GM12878 (cell line): ENCODE data around the gene SUMF1. TPM values are rescaled to one million over a fixed set of nuclear protein-coding genes. Genes with fewer than 3 reads are reported as not detected.

Experiments
- BHLHE40 ChIP-seq, 2 experiments: fragments of 450-650 bp in 1 of 2; IDR thresholded peaks; 2 replicates each; pipeline ENCODE4 v1.6.1; 2011 to 2017; ENCODE audit warnings: low read depth in 2 of 2, borderline replicate concordance in 1 of 2, improper control_type of control experiment in 1 of 2, low read length in 1 of 2, mild to moderate bottlenecking in 1 of 2
- EZH2 ChIP-seq: IDR thresholded peaks from 2 replicates; pipeline ENCODE4 v1.6.1; 2012; ENCODE audit warnings: low read depth, mild to moderate bottlenecking, control low read depth, inconsistent platforms, low read length, borderline replicate concordance; ENCODE audit not compliant: control insufficient read depth
- FOXK2 ChIP-seq: fragments of 450-650 bp; IDR thresholded peaks from 2 replicates; pipeline ENCODE4 v1.6.1; 2017; ENCODE audit warnings: mild to moderate bottlenecking, moderate library complexity
- HDAC6 ChIP-seq: fragments of 200-600 bp; sonication (generic); IDR thresholded peaks from one replicate; pipeline ENCODE4 v1.8.0; 2017; ENCODE audit warnings: antibody characterized with exemption; ENCODE audit not compliant: unreplicated experiment
- MLLT1 ChIP-seq: fragments of 450-650 bp; IDR thresholded peaks from 2 replicates; pipeline ENCODE4 v1.6.1; 2016; ENCODE audit warnings: mild to moderate bottlenecking
- MTA3 ChIP-seq: IDR thresholded peaks from 2 replicates; pipeline ENCODE4 v1.6.1; 2012; ENCODE audit warnings: low read length, inconsistent platforms, borderline replicate concordance
- MYB ChIP-seq: fragments of 150-350 bp; IDR thresholded peaks from 2 replicates; pipeline ENCODE4 v1.6.1; 2014; ENCODE audit warnings: mild to moderate bottlenecking, low read depth, low read length, borderline replicate concordance
- MYC ChIP-seq: IDR thresholded peaks from 2 replicates; pipeline ENCODE4 v1.6.1; 2011; ENCODE audit warnings: mild to moderate bottlenecking, low read length, moderate library complexity, inconsistent platforms; ENCODE audit not compliant: insufficient read depth, insufficient replicate concordance, insufficient read length, severe bottlenecking
- NR2C2 ChIP-seq: IDR thresholded peaks from 2 replicates; pipeline ENCODE4 v1.6.1; 2011; ENCODE audit warnings: borderline replicate concordance, low read depth; ENCODE audit not compliant: control insufficient read depth, insufficient read length
- NRF1 ChIP-seq: conservative IDR thresholded peaks from 2 replicates; pipeline ENCODE4 v1.6.1; 2011; ENCODE audit warnings: mild to moderate bottlenecking, low read depth, low read length, improper control_type of control experiment
- POLR2AphosphoS5 ChIP-seq: IDR thresholded peaks from 2 replicates; pipeline ENCODE4 v1.6.1; 2011; ENCODE audit warnings: mild to moderate bottlenecking, low read length, inconsistent platforms
- RUNX3 ChIP-seq: IDR thresholded peaks from 2 replicates; pipeline ENCODE4 v1.6.1; 2012; ENCODE audit warnings: low read length, inconsistent platforms
- TBL1XR1 ChIP-seq: IDR thresholded peaks from 2 replicates; pipeline ENCODE4 v1.6.1; 2012; ENCODE audit warnings: low read depth, low read length, improper control_type of control experiment
- TCF3 ChIP-seq: IDR thresholded peaks from 2 replicates; pipeline ENCODE4 v1.6.1; 2012; ENCODE audit warnings: low read depth, mild to moderate bottlenecking, low read length, borderline replicate concordance; ENCODE audit not compliant: insufficient read depth
- polyA plus RNA-seq, 11 experiments: library from polyadenylated mRNA; depleted of rRNA in 4 of 11; unstranded in 6 of 11; stranded (reverse) in 5 of 11; fragments of >200 nt; fragmentation: Nextera tagmentation in 4 of 11; fragmentation: Illumina TruSeq in 1 of 11; extraction: Ambion mirVana in 4 of 11; extraction: Trizol in 1 of 11; gene quantifications; 1 replicate in 1 of 11; 2 replicates in 10 of 11; pipeline versions ENCODE4 v1.2.1 to v1.2.3, GENCODE V29; 2011 to 2016; ENCODE audit warnings: inconsistent platforms in 2 of 11, missing spikeins in 2 of 11, low read depth in 1 of 11
- total RNA-seq, 4 experiments: library from RNA; depleted of rRNA in 3 of 4; stranded (reverse); fragments of >200 nt in 3 of 4; fragmentation: Illumina TruSeq in 1 of 4; extraction: Trizol in 1 of 4; gene quantifications; 2 replicates each; pipeline versions ENCODE4 v1.2.1 to v1.2.3, GENCODE V29; 2013 to 2021
- TF ChIP-seq, protein P1 (sequence below): fragments of 450-650 bp; IDR thresholded peaks from 2 replicates; pipeline ENCODE4 v1.6.1; 2017; ENCODE audit warnings: mild to moderate bottlenecking, moderate library complexity
- TF ChIP-seq, protein P2 (sequence below), 3 experiments: IDR thresholded peaks in 2 of 3; conservative IDR thresholded peaks in 1 of 3; 2 replicates each; pipeline ENCODE4 v1.5.1; 2011; ENCODE audit warnings: low read depth in 3 of 3, low read length in 3 of 3, mild to moderate bottlenecking in 3 of 3, control low read depth in 2 of 3, moderate library complexity in 2 of 3, inconsistent platforms in 1 of 3, mixed read lengths in 1 of 3; ENCODE audit not compliant: control insufficient read depth in 2 of 3, insufficient read depth in 1 of 3; ENCODE audit errors: extremely low read depth in 1 of 3

SUMF1 gene
- total and polyA plus RNA-seq, 10 of the 15 experiments (the other 5 are each of a cell fraction or from before 2014, with no cell fraction given), result 3.2 to 14.3 (median 8.5) TPM

DNA sequence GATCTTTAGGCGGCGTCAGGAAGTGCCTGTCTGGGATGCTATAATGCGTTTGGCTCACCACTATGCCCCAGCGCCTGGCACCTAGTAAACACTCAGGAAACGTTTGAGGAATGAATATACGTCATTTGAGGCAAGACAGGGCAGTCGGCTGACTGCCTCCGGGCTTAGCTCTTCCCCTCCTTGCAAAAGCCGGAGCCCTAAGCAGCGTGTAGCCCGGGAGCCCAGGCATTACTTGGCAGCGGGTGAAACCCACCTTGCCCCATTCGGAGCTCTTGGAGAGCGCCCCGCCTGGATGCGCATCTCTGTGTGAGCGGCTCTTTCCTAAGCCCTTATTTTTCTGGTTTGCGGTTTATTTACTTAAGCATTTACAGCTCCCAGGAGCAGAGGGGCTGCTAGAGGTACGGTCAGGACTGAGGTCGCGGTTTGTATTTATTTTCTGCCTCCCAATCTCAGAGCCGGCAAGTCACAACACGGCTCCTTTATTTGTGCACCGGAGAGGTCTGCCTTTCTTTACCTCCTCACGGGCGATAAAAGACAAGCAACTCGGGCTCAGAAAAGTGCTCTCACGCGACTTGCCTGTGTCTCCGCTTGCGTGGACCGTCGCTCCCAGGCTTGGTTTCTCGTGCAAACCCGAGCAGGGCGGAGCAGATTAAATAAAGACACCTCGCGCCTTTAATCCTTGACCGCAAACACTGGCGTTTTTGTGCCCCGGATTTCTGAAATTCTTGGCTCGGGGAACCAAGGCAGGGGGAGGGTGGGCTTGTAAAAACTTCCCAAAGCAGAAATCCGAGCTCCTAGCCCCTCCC, 25.3 kb upstream of the SUMF1 start (continued):
- no peak for TF ChIP-seq MYC
- TF ChIP-seq HDAC6, result no peak
- no peak for TF ChIP-seq EZH2
- TF ChIP-seq, protein P1, sequence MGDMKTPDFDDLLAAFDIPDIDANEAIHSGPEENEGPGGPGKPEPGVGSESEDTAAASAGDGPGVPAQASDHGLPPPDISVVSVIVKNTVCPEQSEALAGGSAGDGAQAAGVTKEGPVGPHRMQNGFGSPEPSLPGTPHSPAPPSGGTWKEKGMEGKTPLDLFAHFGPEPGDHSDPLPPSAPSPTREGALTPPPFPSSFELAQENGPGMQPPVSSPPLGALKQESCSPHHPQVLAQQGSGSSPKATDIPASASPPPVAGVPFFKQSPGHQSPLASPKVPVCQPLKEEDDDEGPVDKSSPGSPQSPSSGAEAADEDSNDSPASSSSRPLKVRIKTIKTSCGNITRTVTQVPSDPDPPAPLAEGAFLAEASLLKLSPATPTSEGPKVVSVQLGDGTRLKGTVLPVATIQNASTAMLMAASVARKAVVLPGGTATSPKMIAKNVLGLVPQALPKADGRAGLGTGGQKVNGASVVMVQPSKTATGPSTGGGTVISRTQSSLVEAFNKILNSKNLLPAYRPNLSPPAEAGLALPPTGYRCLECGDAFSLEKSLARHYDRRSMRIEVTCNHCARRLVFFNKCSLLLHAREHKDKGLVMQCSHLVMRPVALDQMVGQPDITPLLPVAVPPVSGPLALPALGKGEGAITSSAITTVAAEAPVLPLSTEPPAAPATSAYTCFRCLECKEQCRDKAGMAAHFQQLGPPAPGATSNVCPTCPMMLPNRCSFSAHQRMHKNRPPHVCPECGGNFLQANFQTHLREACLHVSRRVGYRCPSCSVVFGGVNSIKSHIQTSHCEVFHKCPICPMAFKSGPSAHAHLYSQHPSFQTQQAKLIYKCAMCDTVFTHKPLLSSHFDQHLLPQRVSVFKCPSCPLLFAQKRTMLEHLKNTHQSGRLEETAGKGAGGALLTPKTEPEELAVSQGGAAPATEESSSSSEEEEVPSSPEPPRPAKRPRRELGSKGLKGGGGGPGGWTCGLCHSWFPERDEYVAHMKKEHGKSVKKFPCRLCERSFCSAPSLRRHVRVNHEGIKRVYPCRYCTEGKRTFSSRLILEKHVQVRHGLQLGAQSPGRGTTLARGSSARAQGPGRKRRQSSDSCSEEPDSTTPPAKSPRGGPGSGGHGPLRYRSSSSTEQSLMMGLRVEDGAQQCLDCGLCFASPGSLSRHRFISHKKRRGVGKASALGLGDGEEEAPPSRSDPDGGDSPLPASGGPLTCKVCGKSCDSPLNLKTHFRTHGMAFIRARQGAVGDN, result no peak
- TF ChIP-seq MLLT1, result no peak; the same call in 1 of the 2 replicates
- no peak for TF ChIP-seq POLR2AphosphoS5
- TF ChIP-seq BHLHE40 (IDR thresholded peaks at IDR 0.05; ENCODE audit: borderline replicate concordance in 1 of 2, low read depth in 2 of 2, low read length in 1 of 2), result peak in 1 of 2 experiments; percentile 48; a peak in 2 of 4 replicates
- peak; percentile 62 for TF ChIP-seq RUNX3
- TF ChIP-seq, protein P2, sequence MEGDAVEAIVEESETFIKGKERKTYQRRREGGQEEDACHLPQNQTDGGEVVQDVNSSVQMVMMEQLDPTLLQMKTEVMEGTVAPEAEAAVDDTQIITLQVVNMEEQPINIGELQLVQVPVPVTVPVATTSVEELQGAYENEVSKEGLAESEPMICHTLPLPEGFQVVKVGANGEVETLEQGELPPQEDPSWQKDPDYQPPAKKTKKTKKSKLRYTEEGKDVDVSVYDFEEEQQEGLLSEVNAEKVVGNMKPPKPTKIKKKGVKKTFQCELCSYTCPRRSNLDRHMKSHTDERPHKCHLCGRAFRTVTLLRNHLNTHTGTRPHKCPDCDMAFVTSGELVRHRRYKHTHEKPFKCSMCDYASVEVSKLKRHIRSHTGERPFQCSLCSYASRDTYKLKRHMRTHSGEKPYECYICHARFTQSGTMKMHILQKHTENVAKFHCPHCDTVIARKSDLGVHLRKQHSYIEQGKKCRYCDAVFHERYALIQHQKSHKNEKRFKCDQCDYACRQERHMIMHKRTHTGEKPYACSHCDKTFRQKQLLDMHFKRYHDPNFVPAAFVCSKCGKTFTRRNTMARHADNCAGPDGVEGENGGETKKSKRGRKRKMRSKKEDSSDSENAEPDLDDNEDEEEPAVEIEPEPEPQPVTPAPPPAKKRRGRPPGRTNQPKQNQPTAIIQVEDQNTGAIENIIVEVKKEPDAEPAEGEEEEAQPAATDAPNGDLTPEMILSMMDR (IDR thresholded peaks at IDR 0.05 in 2 of 3, conservative IDR thresholded peaks at IDR 0.05 in 1 of 3; ENCODE audit: control insufficient read depth in 2 of 3, extremely low read depth in 1 of 3, insufficient read depth in 1 of 3, low read depth in 3 of 3, low read length in 3 of 3), result 0 out of 6 replicates have a peak, but pooled peaks of 1 of the 3 experiments have one; percentile 1
- TF ChIP-seq MYB, result no peak
- TF ChIP-seq NR2C2, result no peak
- no peak for TF ChIP-seq NRF1
- TF ChIP-seq TBL1XR1, result no peak
- TF ChIP-seq TCF3, result no peak
- TF ChIP-seq MTA3, result no peak
- TF ChIP-seq FOXK2, result no peak
